ENCODE data around the gene SIGLEC10.

DNA sequence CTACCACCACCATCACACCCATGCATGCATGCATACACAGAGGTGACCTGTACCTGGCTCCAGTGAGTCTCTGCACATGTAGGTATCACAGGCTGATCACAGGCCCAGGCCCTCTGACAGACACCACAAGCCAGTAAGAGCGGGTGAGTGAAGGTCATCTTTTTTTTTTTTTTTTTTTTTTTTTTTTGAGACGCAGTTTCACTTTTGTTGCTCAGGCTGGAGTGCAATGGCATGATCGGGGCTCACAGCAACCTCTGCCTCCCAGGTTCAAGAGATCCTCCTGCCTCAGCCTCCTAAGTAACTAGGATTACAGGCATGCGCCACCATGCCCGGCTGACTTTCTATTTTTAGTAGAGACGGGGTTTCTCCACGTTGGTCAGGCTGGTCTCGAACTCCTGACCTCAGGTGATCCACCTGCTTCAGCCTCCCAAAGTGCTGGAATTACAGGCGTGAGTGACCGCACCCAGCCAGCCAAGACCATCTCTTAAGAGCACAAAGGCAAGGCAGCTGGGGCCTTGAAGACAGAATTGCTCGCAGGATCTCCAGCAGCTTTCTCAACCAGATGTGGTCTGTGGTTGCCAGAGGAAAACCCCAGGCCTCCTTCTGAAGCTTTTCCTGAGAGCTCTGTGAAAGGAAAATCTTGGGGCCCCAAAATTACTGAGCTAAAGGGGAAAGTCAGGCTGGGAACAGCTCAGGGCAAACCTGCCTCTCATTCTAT lies 41.8 kb downstream of the SIGLEC10 start:
- TF ChIP-seq CTCF (IDR thresholded peaks at IDR 0.05; ENCODE audit: low read length) (no peak), EZH2 (IDR thresholded peaks at IDR 0.05; ENCODE audit: borderline replicate concordance, low read length) (no peak)
